Lower leg skin (tissue), 4 donors: ENCODE measurements around the gene CFAP54. TPM values are rescaled to one million over a fixed set of nuclear protein-coding genes. Genes with fewer than 3 reads are reported as not detected.
"Not testable (repeated sequence)": the region's sequence is repeated elsewhere in the genome, so short reads cannot be mapped to it uniquely, and the experiment has no call there.

Experiments
- DNase-seq, 2 donors: peaks; one replicate each; pipeline ENCODE4 v3.0.0-alpha.2; 2019; ENCODE audit warnings: low spot score in 2 of 2
- H3K4me3 ChIP-seq: fragments of 200-600 bp; sonication (generic); 2 replicates; pipeline ENCODE4 v1.5.1; 2017; ENCODE audit warnings: mild to moderate bottlenecking, low read depth; ENCODE audit not compliant: poor library complexity, severe bottlenecking
- POLR2A ChIP-seq, 2 donors: fragments of 450-650 bp; IDR thresholded peaks; one replicate each; pipeline ENCODE4 v1.6.1; 2016 to 2017; ENCODE audit warnings: antibody characterized with exemption in 2 of 2, mild to moderate bottlenecking in 1 of 2, moderate library complexity in 1 of 2
- WGBS, 2 donors: methylation state at CpG; one replicate each; pipeline ENCODE4 v1.1.5; 2018; 5-methylcytosine and 5-hydroxymethylcytosine counted together
- intact Hi-C: fragments of 100-400 bp; cut with DNase I; formaldehyde crosslinking; loops from one replicate; pipeline ENCODE4 v1.15.0; 2023; ENCODE audit warnings: low total_unique reads
- total RNA-seq, 4 donors: library from RNA; depleted of rRNA; stranded (reverse); fragments of >200 nt; gene quantifications; one replicate each; pipeline ENCODE4 v1.1.0, GENCODE V29; 2016
- TF ChIP-seq, protein P1 (sequence below), 3 donors: fragments of 450-650 bp; IDR thresholded peaks; one replicate each; pipeline ENCODE4 v1.5.1; 2016; ENCODE audit warnings: antibody characterized with exemption in 3 of 3, mild to moderate bottlenecking in 3 of 3, moderate library complexity in 2 of 3

Gene CFAP54
- total RNA-seq, 4 donors from 2014 or later, result 0.04 to 0.59 TPM; not detected in 2

DNA sequence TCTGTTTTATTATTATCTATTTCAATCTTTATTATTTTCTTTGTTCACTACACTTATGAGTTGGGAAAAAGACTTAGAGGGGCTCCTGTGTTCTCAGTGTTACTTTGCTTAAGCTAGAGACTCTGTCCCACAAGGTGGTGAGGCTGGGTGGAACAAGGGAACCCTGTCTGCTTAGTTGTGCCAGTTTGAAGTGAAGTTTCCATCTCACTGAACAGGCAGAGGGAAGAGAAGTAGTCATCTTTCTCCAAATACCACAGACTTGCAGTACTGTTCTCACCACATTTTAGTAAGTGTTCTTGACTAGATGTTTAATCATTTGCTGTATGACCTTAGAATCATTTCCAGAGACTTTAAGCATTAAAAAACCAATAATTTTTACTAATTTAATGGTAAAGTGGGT, 222.0 kb downstream of the CFAP54 start:
- intact Hi-C loops, result no loop called here
- DNase-seq, result no peak
- H3K4me3 ChIP-seq, result no peak overlapping the region
- TF ChIP-seq POLR2A (IDR thresholded peaks at IDR 0.05), result no peak
- TF ChIP-seq, protein P1, sequence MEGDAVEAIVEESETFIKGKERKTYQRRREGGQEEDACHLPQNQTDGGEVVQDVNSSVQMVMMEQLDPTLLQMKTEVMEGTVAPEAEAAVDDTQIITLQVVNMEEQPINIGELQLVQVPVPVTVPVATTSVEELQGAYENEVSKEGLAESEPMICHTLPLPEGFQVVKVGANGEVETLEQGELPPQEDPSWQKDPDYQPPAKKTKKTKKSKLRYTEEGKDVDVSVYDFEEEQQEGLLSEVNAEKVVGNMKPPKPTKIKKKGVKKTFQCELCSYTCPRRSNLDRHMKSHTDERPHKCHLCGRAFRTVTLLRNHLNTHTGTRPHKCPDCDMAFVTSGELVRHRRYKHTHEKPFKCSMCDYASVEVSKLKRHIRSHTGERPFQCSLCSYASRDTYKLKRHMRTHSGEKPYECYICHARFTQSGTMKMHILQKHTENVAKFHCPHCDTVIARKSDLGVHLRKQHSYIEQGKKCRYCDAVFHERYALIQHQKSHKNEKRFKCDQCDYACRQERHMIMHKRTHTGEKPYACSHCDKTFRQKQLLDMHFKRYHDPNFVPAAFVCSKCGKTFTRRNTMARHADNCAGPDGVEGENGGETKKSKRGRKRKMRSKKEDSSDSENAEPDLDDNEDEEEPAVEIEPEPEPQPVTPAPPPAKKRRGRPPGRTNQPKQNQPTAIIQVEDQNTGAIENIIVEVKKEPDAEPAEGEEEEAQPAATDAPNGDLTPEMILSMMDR (IDR thresholded peaks at IDR 0.05), result no peak

DNA sequence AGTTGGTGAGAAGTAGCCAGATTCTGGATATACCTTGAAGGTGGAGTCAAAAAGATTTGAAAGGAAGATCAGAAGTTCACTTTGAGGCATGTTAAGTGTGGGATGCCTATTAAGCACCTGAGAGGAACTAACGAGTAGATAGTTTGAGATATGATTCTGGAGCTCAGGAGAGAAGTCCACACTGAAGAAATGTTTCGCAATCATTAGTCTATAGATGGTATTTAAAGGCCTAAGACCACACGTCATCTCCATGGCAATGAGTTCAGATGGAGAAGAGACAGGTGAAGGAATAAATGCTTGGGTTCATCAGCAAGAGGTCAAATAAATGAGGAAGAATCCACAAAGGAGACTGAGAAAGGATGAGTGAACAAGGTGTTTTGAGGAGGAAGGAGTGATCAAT, 224.8 kb downstream of the CFAP54 start:
- no peak for DNase-seq
- intact Hi-C loops, result no loop called here

DNA sequence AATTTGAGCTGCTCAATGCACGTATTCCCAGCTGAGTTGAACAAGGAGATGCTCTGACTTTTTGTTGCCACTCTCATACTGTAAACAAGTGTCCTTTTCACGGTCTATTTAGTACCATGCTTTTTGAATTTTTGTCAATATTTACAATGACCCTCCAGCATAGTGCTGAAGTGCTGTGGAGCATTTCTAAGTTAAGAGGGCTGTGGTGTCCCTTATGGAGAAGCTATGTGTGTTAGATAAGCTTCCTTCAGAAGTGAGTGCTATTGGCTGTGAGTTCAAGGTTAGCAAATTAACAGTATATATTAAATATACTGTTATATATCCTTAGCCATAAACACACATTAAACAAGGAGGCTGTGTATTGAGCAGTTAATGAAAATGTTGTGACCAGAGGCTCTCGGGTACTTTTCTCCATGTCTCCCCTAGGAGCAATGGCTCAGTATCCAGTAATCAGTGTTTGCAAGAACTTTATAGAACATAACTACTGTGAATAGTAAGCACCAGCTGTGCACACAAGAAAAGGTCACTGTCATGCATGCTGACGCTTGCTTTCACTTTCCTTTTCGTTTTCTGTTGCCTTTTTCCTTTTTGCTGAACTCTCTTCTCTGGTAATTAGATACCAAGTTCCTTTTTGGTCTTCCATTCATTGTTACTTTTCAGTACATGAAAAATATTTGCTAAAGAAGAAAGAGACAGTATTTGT, 230.4 kb downstream of the CFAP54 start:
- no peak overlapping the region for H3K4me3 ChIP-seq
- WGBS, 2 donors, result 55 to 58% methylated on average over 5 of the region's 5 CpGs

More for the DNA sequence above, 224.8 kb downstream of the CFAP54 start:
- TF ChIP-seq, protein P1 (IDR thresholded peaks at IDR 0.05), result no peak
- TF ChIP-seq POLR2A (IDR thresholded peaks at IDR 0.05), result no peak
- H3K4me3 ChIP-seq, result no peak overlapping the region
- WGBS, 2 donors, result 80 to 85% methylated on average over 3 of the region's 3 CpGs

DNA sequence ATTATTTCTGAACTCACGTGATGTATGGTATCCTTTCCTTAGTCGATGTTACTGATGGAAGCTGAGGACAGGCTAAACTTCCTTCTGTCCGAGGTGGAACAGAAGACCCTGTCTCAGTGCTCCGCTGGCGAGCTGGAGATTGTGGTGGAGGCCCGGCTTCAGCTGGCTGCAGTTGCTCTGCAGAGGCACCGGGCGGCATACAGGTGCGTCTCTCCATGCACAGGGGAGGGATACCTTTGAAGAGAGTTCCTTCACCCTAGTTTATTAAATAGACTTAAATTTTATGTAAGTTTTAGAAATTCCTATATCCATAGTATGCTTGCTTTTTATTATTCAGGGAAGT, 231.0 kb downstream of the CFAP54 start:
- intact Hi-C loops, result no loop called here
- H3K4me3 ChIP-seq, result no peak overlapping the region
- DNase-seq, result no peak
- WGBS, 2 donors, result 69 to 74% methylated on average over 9 of the region's 9 CpGs
- TF ChIP-seq, protein P1 (IDR thresholded peaks at IDR 0.05), result no peak
- no peak for TF ChIP-seq POLR2A (IDR thresholded peaks at IDR 0.05)

More for the DNA sequence above, 230.4 kb downstream of the CFAP54 start:
- TF ChIP-seq, protein P1 (IDR thresholded peaks at IDR 0.05), result no peak
- no peak for TF ChIP-seq POLR2A (IDR thresholded peaks at IDR 0.05)
- DNase-seq, result no peak
- intact Hi-C loops, result no loop called here

DNA sequence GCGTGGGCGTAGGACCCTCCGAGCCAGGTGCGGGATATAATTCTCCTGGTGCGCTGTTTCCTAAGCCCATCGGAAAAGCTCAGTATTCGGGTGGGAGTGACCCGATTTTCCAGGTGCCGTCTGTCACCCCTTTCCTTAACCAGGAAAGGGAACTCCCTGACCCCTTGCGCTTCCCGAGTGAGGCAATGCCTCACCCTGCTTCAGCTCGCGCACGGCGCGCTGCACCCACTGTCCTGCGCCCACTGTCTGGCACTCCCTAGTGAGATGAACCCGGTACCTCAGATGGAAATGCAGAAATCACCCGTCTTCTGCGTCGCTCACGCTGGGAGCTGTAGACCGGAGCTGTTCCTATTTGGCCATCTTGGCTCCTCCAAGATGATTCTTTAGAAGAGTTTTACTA, 240.1 kb downstream of the CFAP54 start:
- H3K4me3 ChIP-seq, DNase-seq, intact Hi-C loops: not testable (repeated sequence)
- WGBS, 2 donors, result 81 to 95% methylated on average over 19 to 23 of the region's 23 CpGs

DNA sequence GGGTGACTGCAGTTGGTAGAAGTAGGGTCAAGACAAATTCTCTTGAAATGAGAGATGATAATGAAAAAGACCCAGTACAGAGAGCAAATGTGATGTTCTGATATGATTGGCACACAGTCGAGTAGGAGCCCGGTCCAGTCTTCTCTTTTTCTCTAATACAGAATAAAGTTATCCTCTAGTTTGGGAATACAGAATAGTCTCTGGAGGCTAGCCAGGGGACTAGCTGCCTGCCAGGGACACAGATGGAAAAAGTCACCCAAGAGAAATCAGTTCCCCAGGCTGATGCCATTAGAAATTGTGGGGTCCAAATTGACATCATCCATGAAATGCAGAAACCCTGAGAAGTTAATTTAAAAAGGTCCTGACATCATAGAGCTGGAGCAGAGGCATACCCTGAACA, 240.5 kb downstream of the CFAP54 start:
- intact Hi-C loops, result no loop called here
- TF ChIP-seq, protein P1 (IDR thresholded peaks at IDR 0.05), result no peak
- TF ChIP-seq POLR2A (IDR thresholded peaks at IDR 0.05), result no peak
- 60 to 61% methylated on average over 2 of the region's 2 CpGs for WGBS, 2 donors
- H3K4me3 ChIP-seq, result no peak overlapping the region
- no peak for DNase-seq
